Measurements from ENCODE around the gene SATB1. TPM values are rescaled to one million over a fixed set of nuclear protein-coding genes. Genes with fewer than 3 reads are reported as not detected.

Gene SATB1
- total and polyA plus RNA-seq, 2 of the 8 experiments (the other 6 are each of a cell fraction or from before 2014, with no cell fraction given), result 18.8 to 28.0 TPM

GRCh38 chr3:18442756-18443664 is 17.9 kb upstream of the SATB1 start:
- TF ChIP-seq PHF8 (conservative IDR thresholded peaks at IDR 0.05; ENCODE audit: low read depth, low read length) (no peak), MAX (IDR thresholded peaks at IDR 0.05) (peak; percentile 99)
- POLR2A ChIA-PET (ENCODE audit: partially characterized antibody), result interaction anchor here (0.6 to 1.8 kb wide), 3 partner anchors 11 to 26 kb away, joined by 3 to 6 read pairs (median 4); partner anchors contain the start of gene SATB1
- Histone ChIP-seq H4K20me1 (replicated peaks in 1 of 2; ENCODE audit: control insufficient read depth in 1 of 2, insufficient read depth in 2 of 2, low read length in 2 of 2) (no peaks in the 10 kb centered on the region), H3K4me1 (replicated peaks in 1 of 4; ENCODE audit: control insufficient read depth in 3 of 4, insufficient read depth in 4 of 4, low read length in 3 of 4) (peaks cover 0 to 10% (median 4%) of the 10 kb centered on the region in 4 experiments; a peak in 4 of 7 replicates), H2AFZ (ENCODE audit: low read length) (peak overlapping the region; percentile 54; the same call in 1 of the 2 replicates), H3K9me3 (ENCODE audit: insufficient read depth in 2 of 2, low read depth in 1 of 2, low read length in 1 of 2) (no peaks in the 10 kb centered on the region), H3K56ac (replicated peaks; ENCODE audit: insufficient read length, low read depth, low read length) (no peak overlapping the region), H3K36me3 (ENCODE audit: control insufficient read depth in 2 of 4, insufficient read depth in 4 of 4, low read length in 3 of 4) (no peaks in the 10 kb centered on the region), H2BK15ac (ENCODE audit: low read length) (peak overlapping the region; percentile 61; the same call in 1 of the 2 replicates), H2BK20ac (ENCODE audit: low read length) (no peak overlapping the region), H3K27ac (ENCODE audit: low read depth, low read length) (no peak overlapping the region), H4K91ac (replicated peaks; ENCODE audit: insufficient read length, low read length) (no peak overlapping the region), H3K23me2 (ENCODE audit: low read depth, low read length) (peaks cover 20% of the 10 kb centered on the region; the same call in 1 of the 2 replicates), H3K23ac (ENCODE audit: insufficient read length) (no peak overlapping the region), H3K18ac (ENCODE audit: extremely low read depth, low read length) (no peak overlapping the region; the same call in 1 of the 2 replicates), H3K9ac (replicated peaks in 1 of 4; ENCODE audit: extremely low read depth in 1 of 4, low read depth in 3 of 4, low read length in 3 of 4) (no peak overlapping the region; a peak in 1 of 7 replicates), H2BK5ac (ENCODE audit: low read depth, low read length) (no peak overlapping the region), H2BK12ac (ENCODE audit: low read depth, low read length) (no peak overlapping the region), H3K27me3 (replicated peaks in 1 of 4; ENCODE audit: control insufficient read depth in 3 of 4, extremely low read depth in 1 of 4, insufficient read depth in 3 of 4, low read length in 3 of 4) (peaks cover 0 to 19% (median 10%) of the 10 kb centered on the region in 4 experiments; a peak in 6 of 7 replicates), H2AK5ac (ENCODE audit: low read depth, low read length) (no peak overlapping the region), H2BK120ac (replicated peaks; ENCODE audit: low read depth, low read length) (no peak overlapping the region), H3K79me1 (ENCODE audit: low read depth, low read length) (no peaks in the 10 kb centered on the region), H4K5ac (ENCODE audit: insufficient read length, low read depth, low read length) (no peak overlapping the region), H3K4ac (replicated peaks; ENCODE audit: insufficient read length, low read depth, low read length) (no peak overlapping the region), H3K4me2 (ENCODE audit: insufficient read depth in 1 of 2, low read depth in 2 of 2, low read length in 2 of 2) (peak overlapping the region; percentile 83 to 96), H3K4me3 (ENCODE audit: extremely low read depth in 1 of 4, insufficient read depth in 2 of 4, low read depth in 3 of 4, low read length in 4 of 4) (peak overlapping the region; percentile 63 to 92 (median 80)), H3K79me2 (ENCODE audit: control insufficient read depth in 1 of 2, insufficient read depth in 2 of 2, low read length in 2 of 2) (peaks cover 0 to 30% of the 10 kb centered on the region in 2 experiments; a peak in 2 of 4 replicates), H3K14ac (ENCODE audit: insufficient read length) (no peak overlapping the region), H4K8ac (ENCODE audit: extremely low read depth, insufficient read depth, low read length) (no peak overlapping the region)
- WGBS, 2 experiments (ENCODE audit: extremely low coverage in 1 of 2, insufficient coverage in 1 of 2, insufficient read length in 1 of 2, insufficient replicate concordance in 2 of 2, low coverage in 1 of 2, low lambda C conversion rate in 2 of 2, missing lambda C conversion rate in 1 of 2), result 36% methylated on average over 11 of the region's 11 CpGs; no CpG with 5 or more reads in 1 of the 2 experiments
- FAIRE-seq (no peak), DNase-seq (ENCODE audit: low read depth in 1 of 2, low spot score in 2 of 2) (no peak)
- CTCF ChIA-PET (ENCODE audit: partially characterized antibody), result interaction anchor here (1.4 to 1.5 kb wide), 2 partner anchors 57 to 549 kb away, joined by 3 read pairs; no protein-coding TSS in a partner anchor

All from H1 (cell line).